Kidney (tissue), 14 donors: ENCODE data around the gene LRR1. TPM values are rescaled to one million over a fixed set of nuclear protein-coding genes. Genes with fewer than 3 reads are reported as not detected.
"Not testable (repeated sequence)": the region's sequence is repeated elsewhere in the genome, so short reads cannot be mapped to it uniquely, and the experiment has no call there.

Experiments used
- DNase-seq, 5 donors: peaks; one replicate each; pipeline ENCODE4 v3.0.0-alpha.2; 2013 to 2020
- FAIRE-seq: peaks from 2 replicates; lab custom pipeline; 2012; peaks lifted over from hg19 to GRCh38; lab: Jason Lieb, UNC
- H3K27ac ChIP-seq, 2 donors: one replicate each; pipeline ENCODE4 v1.7.0; 2013; ENCODE audit warnings: low read depth in 2 of 2, low read length in 2 of 2, inconsistent platforms in 1 of 2
- H3K27me3 ChIP-seq: one replicate; pipeline ENCODE4 v1.7.1; 2013; ENCODE audit warnings: low read length, inconsistent platforms; ENCODE audit not compliant: control insufficient read depth, insufficient read depth
- H3K36me3 ChIP-seq, 3 donors: one replicate each; pipeline versions ENCODE4 v1.7.0 to v1.7.1; 2013; ENCODE audit warnings: low read length in 3 of 3, control low read depth in 1 of 3, inconsistent platforms in 1 of 3; ENCODE audit not compliant: insufficient read depth in 3 of 3, control insufficient read depth in 2 of 3
- H3K4me1 ChIP-seq, 3 donors: one replicate each; pipeline versions ENCODE4 v1.7.0 to v1.7.1; 2013; ENCODE audit warnings: low read length in 3 of 3, inconsistent platforms in 1 of 3, low read depth in 1 of 3; ENCODE audit not compliant: control insufficient read depth in 2 of 3, insufficient read depth in 2 of 3
- H3K4me3 ChIP-seq, 3 donors: one replicate each; pipeline versions ENCODE4 v1.7.0 to v1.8.1; 2013; ENCODE audit warnings: low read length in 3 of 3, control low read depth in 1 of 3, inconsistent platforms in 1 of 3
- H3K9ac ChIP-seq, 3 donors: one replicate each; pipeline versions ENCODE4 v1.7.0 to v1.7.1; 2013; ENCODE audit warnings: low read length in 3 of 3, control low read depth in 1 of 3, inconsistent platforms in 1 of 3
- H3K9me3 ChIP-seq, 3 donors: one replicate each; pipeline versions ENCODE4 v1.7.0 to v1.7.1; 2013; ENCODE audit warnings: low read length in 3 of 3, control low read depth in 1 of 3, inconsistent platforms in 1 of 3; ENCODE audit not compliant: control insufficient read depth in 2 of 3, insufficient read depth in 1 of 3
- intact Hi-C: fragments of 100-400 bp; cut with DNase I; formaldehyde crosslinking; loops from one replicate; pipeline ENCODE4 v1.11.1; 2022
- polyA plus RNA-seq: library from polyadenylated mRNA; stranded (reverse); fragments of 350-450 nt; fragmentation: Illumina TruSeq; extraction: RNeasy Lipid Tissue Mini Kit (QIAGEN cat#74804); gene quantifications from one replicate; pipeline ENCODE4 v1.2.3, GENCODE V29; 2014; ENCODE audit warnings: low read depth, low replicate concordance; ENCODE audit not compliant: insufficient read depth
- total RNA-seq: library from RNA; stranded (reverse); fragmentation: NEBNext Ultra II Directional; extraction: Animal tissue kit (Norgen Biotek cat#: 25700); gene quantifications from one replicate; pipeline ENCODE4 v1.2.1, GENCODE V29; 2021
- TF ChIP-seq, protein P1 (sequence below): IDR thresholded peaks from 3 replicates; pipeline ENCODE4 v1.5.1; 2012; ENCODE audit warnings: mild to moderate bottlenecking, moderate library complexity, borderline replicate concordance; ENCODE audit not compliant: insufficient read depth; ENCODE audit errors: extremely low read depth
- donor health status: control.
- donor health status: control.
- donor health status: control.
- donor health status: control.
- donor health status: control.
- donor health status: DM: yes; HTN: yes; CAD: no.
- donor health status: Normal renal cell carcinoma (clear cell type).

The LRR1 gene
- total and polyA plus RNA-seq, 2 donors from 2014 or later = 6.6 to 7.7 TPM

DNA sequence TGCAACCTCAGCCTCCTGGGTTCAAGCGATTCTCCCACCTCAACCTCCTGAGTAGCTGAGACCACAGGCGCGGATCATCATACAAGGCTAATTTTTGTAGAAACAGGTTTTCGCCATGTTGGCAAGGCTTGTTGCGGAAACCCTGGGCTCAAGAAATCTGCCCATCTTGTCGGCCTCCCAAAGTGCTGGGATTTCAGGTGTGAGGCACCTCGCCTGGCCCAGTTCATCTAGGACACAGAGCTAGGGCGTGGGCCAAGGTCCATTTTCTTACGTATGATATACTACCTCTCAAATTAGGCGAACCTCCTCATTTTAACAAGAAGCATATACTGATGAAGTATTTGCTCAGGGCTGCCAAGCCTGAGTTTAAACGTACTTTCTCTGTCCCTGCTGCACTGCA lies 14.7 kb upstream of the LRR1 start:
- peaks cover 2 to 12% (median 3%) of the 10 kb centered on the region in 3 donors for H3K36me3 ChIP-seq
- H3K27ac ChIP-seq = no peak overlapping the region
- H3K9me3 ChIP-seq = no peaks in the 10 kb centered on the region
- H3K27me3 ChIP-seq = no peaks in the 10 kb centered on the region
- TF ChIP-seq, protein P1, sequence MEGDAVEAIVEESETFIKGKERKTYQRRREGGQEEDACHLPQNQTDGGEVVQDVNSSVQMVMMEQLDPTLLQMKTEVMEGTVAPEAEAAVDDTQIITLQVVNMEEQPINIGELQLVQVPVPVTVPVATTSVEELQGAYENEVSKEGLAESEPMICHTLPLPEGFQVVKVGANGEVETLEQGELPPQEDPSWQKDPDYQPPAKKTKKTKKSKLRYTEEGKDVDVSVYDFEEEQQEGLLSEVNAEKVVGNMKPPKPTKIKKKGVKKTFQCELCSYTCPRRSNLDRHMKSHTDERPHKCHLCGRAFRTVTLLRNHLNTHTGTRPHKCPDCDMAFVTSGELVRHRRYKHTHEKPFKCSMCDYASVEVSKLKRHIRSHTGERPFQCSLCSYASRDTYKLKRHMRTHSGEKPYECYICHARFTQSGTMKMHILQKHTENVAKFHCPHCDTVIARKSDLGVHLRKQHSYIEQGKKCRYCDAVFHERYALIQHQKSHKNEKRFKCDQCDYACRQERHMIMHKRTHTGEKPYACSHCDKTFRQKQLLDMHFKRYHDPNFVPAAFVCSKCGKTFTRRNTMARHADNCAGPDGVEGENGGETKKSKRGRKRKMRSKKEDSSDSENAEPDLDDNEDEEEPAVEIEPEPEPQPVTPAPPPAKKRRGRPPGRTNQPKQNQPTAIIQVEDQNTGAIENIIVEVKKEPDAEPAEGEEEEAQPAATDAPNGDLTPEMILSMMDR = no peak
- DNase-seq (no peak), FAIRE-seq (no peak)
- no peak overlapping the region for H3K9ac ChIP-seq
- peaks cover 0 to 11% (median 0%) of the 10 kb centered on the region in 3 donors for H3K4me1 ChIP-seq
- intact Hi-C loops = no loop called here
- peak overlapping the region in 1 of 3 donors; percentile 80 for H3K4me3 ChIP-seq

- intact Hi-C loops, H3K9me3 ChIP-seq, FAIRE-seq, H3K4me1 ChIP-seq, H3K27ac ChIP-seq, H3K27me3 ChIP-seq: not testable (repeated sequence)
- H3K4me3 ChIP-seq = peak overlapping the region; percentile 80 to 99 (median 98)
- peak overlapping the region; percentile 89 to 99 (median 98) for H3K9ac ChIP-seq
- DNase-seq = peak in 2 of 5 donors; percentile 36 to 55
- H3K36me3 ChIP-seq = peaks cover 2 to 12% (median 3%) of the 10 kb centered on the region in 3 donors
Observed at GRCh38 chr14:49584981-49585640, 13.6 kb upstream of the LRR1 start.

DNA sequence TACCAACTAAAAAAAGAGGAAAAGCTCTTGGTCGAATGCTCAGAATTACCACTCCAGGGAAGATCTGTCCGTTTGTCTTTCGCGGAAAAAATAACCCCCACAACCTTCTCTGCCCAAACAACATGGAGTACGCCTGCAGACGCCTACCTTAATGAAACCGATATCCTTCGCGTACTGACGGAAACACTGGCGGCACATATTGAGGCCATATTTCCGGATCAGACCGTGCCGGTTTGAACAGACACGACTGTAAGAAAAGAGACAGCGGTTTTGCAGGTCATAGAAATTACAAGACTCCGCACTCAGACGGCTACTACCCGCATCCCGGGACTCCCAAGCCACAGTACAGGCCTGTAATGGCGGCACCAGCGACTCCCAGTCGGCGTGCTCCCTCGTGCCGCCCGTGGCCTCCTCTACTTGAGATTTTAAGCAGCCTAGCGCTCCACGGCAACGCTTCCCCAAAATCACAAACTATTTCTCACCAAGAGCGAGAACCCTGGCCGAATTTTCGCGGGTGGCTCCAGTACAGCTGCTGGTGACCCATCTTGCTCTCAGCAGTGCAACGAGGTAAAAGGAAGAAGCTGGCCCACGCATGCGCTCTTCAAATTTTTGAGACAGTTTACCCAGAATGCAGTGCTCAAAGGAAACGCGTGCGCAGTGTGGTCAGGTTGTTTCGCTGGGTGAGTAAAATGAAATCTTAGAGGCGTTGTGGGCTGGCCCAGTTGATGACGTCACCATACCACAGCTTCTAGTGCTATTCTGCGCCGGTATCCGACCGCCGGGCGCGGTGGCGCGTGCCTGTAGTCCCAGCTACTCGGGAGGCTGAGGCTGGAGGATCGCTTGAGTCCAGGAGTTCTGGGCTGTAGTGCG lies 12.7 kb upstream of the LRR1 start, which contains the start of gene RPS29:
RPS29 (minus strand) TSS at position 578 of the 870 bp plus-strand sequence; CDS start at position 544, 34 bp downstream.
- Histone ChIP-seq H3K36me3 (peaks cover 2 to 12% (median 3%) of the 10 kb centered on the region in 3 donors), H3K27ac (peak within 1 kb of the TSS; percentile 96), H3K4me3 (peak within 1 kb of the TSS; percentile 80 to 99 (median 98)), H3K27me3 (no peaks in the 10 kb centered on the region), H3K9me3 (no peaks in the 10 kb centered on the region), H3K9ac (peak within 1 kb of the TSS; percentile 89 to 99 (median 98)), H3K4me1 (peaks cover 0 to 9% (median 0%) of the 10 kb centered on the region in 3 donors)
- TF ChIP-seq, protein P1 = no peak
- peak; percentile 50 for FAIRE-seq
- DNase-seq = peak; percentile 99 to 100 (median 99)
- intact Hi-C loops = no loop called here
